ENCODE measurements around the gene SURF1. TPM values are rescaled to one million over a fixed set of nuclear protein-coding genes. Genes with fewer than 3 reads are reported as not detected.
"Not testable (repeated sequence)": the region's sequence is repeated elsewhere in the genome, so short reads cannot be mapped to it uniquely, and the experiment has no call there.

Gene SURF1, protein sequence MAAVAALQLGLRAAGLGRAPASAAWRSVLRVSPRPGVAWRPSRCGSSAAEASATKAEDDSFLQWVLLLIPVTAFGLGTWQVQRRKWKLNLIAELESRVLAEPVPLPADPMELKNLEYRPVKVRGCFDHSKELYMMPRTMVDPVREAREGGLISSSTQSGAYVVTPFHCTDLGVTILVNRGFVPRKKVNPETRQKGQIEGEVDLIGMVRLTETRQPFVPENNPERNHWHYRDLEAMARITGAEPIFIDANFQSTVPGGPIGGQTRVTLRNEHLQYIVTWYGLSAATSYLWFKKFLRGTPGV
- 10 to 100 TPM; 22.0 to 50.5 (median 38.9) TPM for polyA plus RNA-seq (ENCODE audit: insufficient read length in 4 of 4)

- peak in 1 of 4 donors; percentile 69 for DNase-seq (ENCODE audit: low read depth in 4 of 4, low spot score in 3 of 4)
These were observed at the start of gene SURF1, which contains the start of gene SURF2 for GRCh38 chr9:133356391-133357091. Gene SURF1, minus strand, starts transcription at chr9:133356487. Its CDS starts 34 bp downstream, at chr9:133356453. Gene SURF2, plus strand, starts transcription at chr9:133356550. Its CDS starts 43 bp downstream, at chr9:133356593.

- no peak for DNase-seq (ENCODE audit: low read depth in 4 of 4, low spot score in 3 of 4)
These were observed 49.5 kb upstream of the SURF1 start for GRCh38 chr9:133405508-133406438.

GRCh38 chr9:133404454-133405002 lies 48.2 kb upstream of the SURF1 start:
- no peak for DNase-seq (ENCODE audit: low read depth in 4 of 4, low spot score in 3 of 4)

GRCh38 chr9:133403766-133404453 lies 47.6 kb upstream of the SURF1 start:
- DNase-seq (ENCODE audit: low read depth in 4 of 4, low spot score in 3 of 4): no peak

DNA sequence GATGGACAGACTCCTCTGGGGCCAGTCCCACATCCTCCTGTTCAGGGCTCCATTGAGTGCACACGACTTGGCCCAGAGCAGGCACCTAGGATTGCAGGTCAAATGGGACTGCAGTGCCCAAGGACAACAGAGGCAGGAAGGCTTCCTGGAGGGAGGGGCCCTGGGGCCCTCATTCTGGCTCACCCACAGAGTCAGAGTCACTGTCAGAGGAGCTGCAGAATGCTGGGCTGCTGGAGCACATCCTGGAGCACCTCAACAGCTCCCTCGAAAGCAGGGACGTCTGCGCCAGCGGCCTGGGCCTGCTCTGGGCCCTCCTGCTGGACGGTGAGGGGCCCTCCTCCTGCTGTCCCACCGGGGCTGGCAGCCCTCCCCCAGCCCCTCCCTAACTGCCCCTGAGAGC lies 46.4 kb upstream of the SURF1 start:
- DNase-seq (ENCODE audit: low read depth in 4 of 4, low spot score in 3 of 4): no peak

- no peak for DNase-seq (ENCODE audit: low read depth in 4 of 4, low spot score in 3 of 4)
These were observed 45.3 kb upstream of the SURF1 start for GRCh38 chr9:133401588-133401987.

DNA sequence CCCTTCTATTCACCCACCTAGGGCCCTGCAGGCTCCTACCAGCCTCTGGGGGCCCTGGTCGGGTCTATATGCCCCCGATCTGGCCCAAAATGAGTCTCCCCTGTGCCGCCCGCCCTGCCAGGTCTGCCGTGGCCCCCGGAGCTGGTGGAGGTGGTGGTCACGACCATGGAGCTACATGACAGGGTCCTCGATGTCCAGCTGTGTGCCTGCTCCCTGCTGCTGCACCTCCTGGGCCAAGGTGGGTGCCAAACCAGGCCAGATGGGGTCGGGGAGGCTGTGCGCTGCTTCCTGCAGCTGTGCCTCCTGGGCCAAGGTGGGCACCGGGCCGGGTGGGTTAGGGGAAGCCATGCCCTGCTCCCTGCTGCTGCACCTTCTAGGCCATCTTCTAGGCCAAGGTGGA lies 44.0 kb upstream of the SURF1 start:
- DNase-seq (ENCODE audit: low read depth in 4 of 4, low spot score in 3 of 4): no peak

DNA sequence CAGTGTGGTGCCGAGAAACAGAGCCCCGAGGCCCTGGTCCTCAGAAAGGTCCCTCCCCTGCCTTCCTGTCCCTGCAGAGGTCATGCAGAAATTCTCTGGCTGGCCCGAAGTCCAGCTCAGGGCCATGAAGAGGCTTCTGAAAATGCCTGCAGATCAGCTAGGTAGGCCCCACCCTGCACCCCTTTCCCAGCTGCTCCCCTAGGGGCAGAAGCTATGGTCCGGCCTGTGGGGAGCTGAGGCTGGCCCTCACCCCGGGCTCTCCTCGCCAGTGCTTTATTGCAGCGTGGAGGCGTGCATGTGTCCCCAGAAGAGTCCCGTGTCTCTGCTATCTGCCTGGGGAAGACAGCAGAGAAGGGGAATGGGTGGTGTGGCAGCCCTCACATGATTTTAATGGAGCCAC lies 41.6 kb upstream of the SURF1 start:
- DNase-seq (ENCODE audit: low read depth in 4 of 4, low spot score in 3 of 4): no peak

GRCh38 chr9:133397370-133397769 lies 41.1 kb upstream of the SURF1 start:
- no peak for DNase-seq (ENCODE audit: low read depth in 4 of 4, low spot score in 3 of 4)

- DNase-seq (ENCODE audit: low read depth in 4 of 4, low spot score in 3 of 4): no peak
These were observed 40.7 kb upstream of the SURF1 start for GRCh38 chr9:133396952-133397351.

- DNase-seq (ENCODE audit: low read depth in 4 of 4, low spot score in 3 of 4): no peak
These were observed 38.5 kb upstream of the SURF1 start for GRCh38 chr9:133394687-133395271.

DNA sequence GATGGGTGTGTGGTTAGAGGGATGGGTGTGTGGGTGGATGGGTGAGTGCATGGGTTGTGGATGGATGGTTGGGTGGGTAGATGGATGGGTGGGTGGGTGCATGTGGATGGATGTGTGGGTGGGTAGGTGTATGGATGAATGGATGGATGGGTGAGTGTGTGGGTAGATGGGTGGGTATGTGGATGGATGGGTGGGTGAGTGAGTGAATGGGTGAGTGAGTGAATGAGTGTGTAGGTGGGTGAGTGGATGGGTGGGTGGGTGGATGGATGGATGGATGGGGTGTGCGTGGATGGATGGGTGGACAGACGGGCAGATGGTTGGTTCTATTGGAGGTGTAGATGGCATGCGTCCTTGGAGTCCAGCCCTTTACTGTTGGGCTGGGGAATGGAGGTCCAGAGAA lies 37.1 kb upstream of the SURF1 start:
- DNase-seq (ENCODE audit: low read depth in 4 of 4, low spot score in 3 of 4): no peak

DNA sequence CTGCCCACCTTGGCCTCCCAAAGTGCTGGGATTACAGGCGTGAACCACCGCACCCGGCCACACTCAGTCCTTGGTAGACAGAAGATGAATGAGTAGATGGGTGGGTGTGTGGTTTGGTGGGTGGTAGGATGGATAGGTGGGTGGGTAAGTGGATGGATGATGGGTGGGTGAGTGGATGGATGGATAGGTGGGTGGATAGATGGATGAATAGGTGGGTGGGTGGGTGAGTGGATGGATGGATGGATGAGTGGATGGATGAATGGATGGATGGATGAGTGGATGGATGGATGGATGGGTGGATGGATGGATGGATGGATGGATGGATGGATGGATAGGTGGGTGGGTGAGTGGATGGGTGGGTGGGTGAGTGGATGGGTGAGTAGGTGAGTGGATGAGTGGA lies 36.0 kb upstream of the SURF1 start:
- DNase-seq (ENCODE audit: low read depth in 4 of 4, low spot score in 3 of 4): not testable (repeated sequence)

DNA sequence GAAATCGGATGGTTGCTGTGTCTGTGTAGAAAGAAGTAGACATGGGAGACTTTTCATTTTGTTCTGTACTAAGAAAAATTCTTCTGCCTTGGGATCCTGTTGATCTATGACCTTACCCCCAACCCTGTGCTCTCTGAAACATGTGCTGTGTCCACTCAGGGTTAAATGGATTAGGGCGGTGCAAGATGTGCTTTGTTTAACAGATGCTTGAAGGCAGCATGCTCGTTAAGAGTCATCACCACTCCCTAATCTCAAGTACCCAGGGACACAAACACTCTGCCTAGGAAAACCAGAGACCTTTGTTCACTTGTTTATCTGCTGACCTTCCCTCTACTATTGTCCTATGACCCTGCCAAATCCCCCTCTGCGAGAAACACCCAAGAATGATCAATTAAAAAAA lies 35.2 kb upstream of the SURF1 start:
- DNase-seq (ENCODE audit: low read depth in 4 of 4, low spot score in 3 of 4): not testable (repeated sequence)

GRCh38 chr9:133390713-133391112 lies 34.4 kb upstream of the SURF1 start:
- no peak for DNase-seq (ENCODE audit: low read depth in 4 of 4, low spot score in 3 of 4)

DNA sequence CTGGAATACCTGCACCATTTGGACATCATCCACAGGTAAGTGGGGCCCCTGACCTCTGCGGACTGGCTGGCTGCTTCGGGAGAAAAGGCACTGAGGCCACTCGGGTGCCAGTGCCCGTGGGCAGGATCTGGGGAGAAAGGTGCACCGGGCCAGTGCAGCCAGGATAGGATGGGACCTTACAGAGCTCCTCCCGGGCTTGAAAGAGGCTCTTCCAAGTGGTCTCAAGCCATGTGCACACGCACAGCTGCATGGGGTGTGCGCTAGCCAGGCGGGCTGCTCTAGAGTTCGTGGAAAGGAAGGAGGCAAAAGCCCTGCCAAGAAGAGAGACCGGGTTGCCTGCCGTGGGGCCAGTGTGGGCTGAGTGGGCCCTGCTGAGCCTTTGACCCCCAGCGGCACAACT lies 33.3 kb upstream of the SURF1 start:
- DNase-seq (ENCODE audit: low read depth in 4 of 4, low spot score in 3 of 4): no peak

DNA sequence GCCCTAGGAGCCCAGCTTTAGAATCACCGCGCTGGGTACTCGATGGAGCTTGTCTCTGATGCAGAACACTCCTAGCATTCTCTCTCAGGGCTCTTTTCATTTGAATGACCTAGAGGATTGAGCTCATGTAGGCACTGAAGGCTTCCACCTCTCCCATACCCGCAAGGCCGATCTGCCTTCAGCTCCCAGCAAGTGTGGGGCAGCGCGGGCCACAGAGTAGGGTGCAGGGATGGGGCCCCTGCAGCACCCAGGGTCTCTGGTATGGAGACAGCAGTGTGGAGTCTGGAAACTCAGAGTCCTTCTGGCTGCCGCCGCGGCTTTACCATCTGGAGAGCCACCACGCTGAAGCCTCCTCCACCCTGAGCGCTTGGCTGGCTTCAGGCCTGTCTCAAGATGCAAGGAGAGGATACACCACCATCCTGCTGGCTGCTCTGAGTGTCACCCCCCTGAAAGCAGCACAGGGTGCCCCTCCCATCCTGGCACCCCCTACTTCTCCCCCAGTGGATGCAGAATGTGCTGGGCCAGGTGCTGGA lies 32.8 kb upstream of the SURF1 start:
- no peak for DNase-seq (ENCODE audit: low read depth in 4 of 4, low spot score in 3 of 4)

DNA sequence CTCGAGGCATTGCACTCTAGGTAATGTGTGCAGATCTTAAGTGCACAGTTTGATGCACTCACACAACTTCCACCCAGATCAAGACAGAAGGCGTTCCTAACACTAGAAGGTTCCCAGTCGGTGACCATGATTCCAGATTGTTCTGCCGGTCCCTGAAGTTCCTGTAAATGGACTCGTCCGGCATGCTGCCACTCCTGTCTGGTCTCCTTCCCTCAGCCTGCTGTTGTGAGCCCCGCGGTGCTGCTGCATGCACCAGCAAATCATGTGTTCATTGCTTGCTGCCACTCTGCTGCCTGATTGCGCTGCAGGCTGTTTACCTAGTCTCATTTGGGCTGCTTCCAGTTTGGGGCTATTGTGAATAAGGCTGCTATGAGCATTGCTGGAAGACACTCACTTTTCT lies 31.4 kb upstream of the SURF1 start:
- no peak for DNase-seq (ENCODE audit: low read depth in 4 of 4, low spot score in 3 of 4)

GRCh38 chr9:133386338-133386737 lies 30.1 kb upstream of the SURF1 start:
- DNase-seq (ENCODE audit: low read depth in 4 of 4, low spot score in 3 of 4): no peak

All from left renal pelvis (tissue), 4 donors.